GM21737 (cell line): ENCODE data around the gene NEB.

ENCODE experiments used
- ATAC-seq: cut with Tn5 transposase; IDR thresholded peaks from one replicate; pipeline ENCODE4 v1.9.1; 2021; ENCODE audit warnings: mild to moderate bottlenecking, moderate library complexity; ENCODE audit not compliant: unreplicated experiment

Gene NEB

GRCh38 chr2:151733771-151734672, at the start of gene NEB:
Gene NEB, minus strand, starts transcription at chr2:151734476. Its CDS starts 1,320 bp downstream, at chr2:151733156.
- no peak for ATAC-seq

- no peak for ATAC-seq
Measured at GRCh38 chr2:151783133-151783520, 48.9 kb upstream of the NEB start.

- no peak for ATAC-seq
Measured at GRCh38 chr2:151782378-151783132, 48.3 kb upstream of the NEB start.

GRCh38 chr2:151781642-151782041, 47.4 kb upstream of the NEB start:
- ATAC-seq = no peak

- ATAC-seq = no peak
Measured at GRCh38 chr2:151780938-151781337, 46.7 kb upstream of the NEB start.

GRCh38 chr2:151777935-151778334, 43.7 kb upstream of the NEB start:
- no peak for ATAC-seq

- no peak for ATAC-seq
Measured at GRCh38 chr2:151777487-151777886, 43.2 kb upstream of the NEB start.

- ATAC-seq = no peak
Measured at GRCh38 chr2:151776367-151776766, 42.1 kb upstream of the NEB start.

- ATAC-seq = no peak
Measured at GRCh38 chr2:151775057-151775740, 40.9 kb upstream of the NEB start.

- ATAC-seq = no peak
Measured at GRCh38 chr2:151774506-151774905, 40.2 kb upstream of the NEB start.

- peak; percentile 95 for ATAC-seq
Measured at GRCh38 chr2:151771599-151772358, 37.5 kb upstream of the NEB start.

- no peak for ATAC-seq
Measured at GRCh38 chr2:151770995-151771394, 36.7 kb upstream of the NEB start.

- ATAC-seq = no peak
Measured at GRCh38 chr2:151769606-151770005, 35.3 kb upstream of the NEB start.

- ATAC-seq = no peak
Measured at GRCh38 chr2:151767536-151767935, 33.3 kb upstream of the NEB start.

GRCh38 chr2:151766437-151767153, 32.3 kb upstream of the NEB start:
- peak; percentile 41 for ATAC-seq

- ATAC-seq = peak; percentile 37
Measured at GRCh38 chr2:151765760-151766410, 31.6 kb upstream of the NEB start.

- ATAC-seq = no peak
Measured at GRCh38 chr2:151762694-151763093, 28.4 kb upstream of the NEB start.

GRCh38 chr2:151761687-151762086, 27.4 kb upstream of the NEB start:
- no peak for ATAC-seq

GRCh38 chr2:151761193-151761592, 26.9 kb upstream of the NEB start:
- ATAC-seq = no peak
